GM12891 (cell line): ENCODE data around the gene B3GNT7.

Experiments used
- POLR2A ChIP-seq: IDR thresholded peaks from 2 replicates; pipeline ENCODE4 v1.6.1; 2011; ENCODE audit warnings: low read depth, low read length, control low read depth
- POLR2AphosphoS5 ChIP-seq: IDR thresholded peaks from 2 replicates; pipeline ENCODE4 v1.6.1; 2011; ENCODE audit warnings: low read depth, low read length, control low read depth
- SPI1 ChIP-seq: IDR thresholded peaks from 2 replicates; pipeline ENCODE4 v1.6.1; 2011; ENCODE audit warnings: low read depth, low read length, control low read depth
- TAF1 ChIP-seq: IDR thresholded peaks from 2 replicates; pipeline ENCODE4 v1.6.1; 2011; ENCODE audit warnings: low read depth, low read length, control low read depth

DNA sequence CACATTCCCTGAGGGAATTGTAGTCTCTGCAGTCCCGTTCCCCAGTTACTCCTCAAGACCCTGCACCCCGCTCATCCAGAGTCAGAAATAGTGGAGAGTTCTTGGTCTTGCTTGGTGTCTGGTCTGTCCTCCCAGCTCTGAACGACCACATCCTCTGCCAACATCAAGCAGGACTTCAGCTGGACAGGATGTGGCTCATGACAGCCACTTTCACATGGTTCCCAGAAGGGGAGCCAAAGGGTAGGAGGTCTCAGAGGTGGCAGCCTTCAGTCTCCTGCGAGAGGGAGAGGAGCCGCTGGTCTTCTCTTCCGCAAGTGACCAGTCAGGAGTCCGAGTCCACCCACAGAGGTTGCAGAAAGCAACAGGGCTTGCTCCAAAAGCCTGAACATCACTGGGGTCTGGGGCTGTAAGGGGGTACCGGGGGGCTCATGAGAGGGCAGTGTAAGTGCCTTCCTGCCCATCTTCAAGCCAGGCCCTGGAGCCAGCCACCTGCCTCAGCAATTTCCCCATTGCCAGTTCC, 29.8 kb downstream of the B3GNT7 start:
- TF ChIP-seq POLR2AphosphoS5 = no peak
- no peak for TF ChIP-seq POLR2A
- no peak for TF ChIP-seq SPI1
- TF ChIP-seq TAF1 = no peak
